IPS-11a (cell line): ENCODE results near the gene DEFB131A.
"Not testable (repeated sequence)": the region's sequence is repeated elsewhere in the genome, so short reads cannot be mapped to it uniquely, and the experiment has no call there.

ENCODE experiments used
- H3K4me3 ChIP-seq: one replicate; pipeline ENCODE4 v1.5.1; 2013; ENCODE audit warnings: low read depth, low read length, control low read depth

The DEFB131A gene

GRCh38 chr4:9444114-9444513 is at the start of gene DEFB131A:
Gene DEFB131A (plus strand): TSS chr4:9444414. CDS start chr4:9444534, 120 bp downstream.
- not testable (repeated sequence) for H3K4me3 ChIP-seq

DNA sequence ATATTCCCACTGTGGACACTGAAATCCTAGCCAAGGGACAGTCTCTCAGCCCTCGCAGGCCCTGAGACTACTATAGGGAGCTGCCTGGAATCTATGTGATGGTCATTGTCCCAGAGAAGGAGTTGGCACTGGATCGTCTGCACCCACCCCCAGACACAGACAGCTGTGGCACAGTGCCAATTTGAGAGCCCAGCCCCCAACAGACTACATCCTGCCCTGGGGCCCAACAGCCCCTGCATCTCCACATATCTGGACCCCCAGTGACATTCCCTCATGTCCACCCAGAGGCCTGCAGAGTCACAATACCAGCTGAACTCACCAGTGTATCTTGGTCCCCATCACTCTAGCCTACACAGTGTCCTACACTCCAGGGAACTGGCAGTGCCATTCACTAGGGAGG is 38.4 kb upstream of the DEFB131A start:
- not testable (repeated sequence) for H3K4me3 ChIP-seq

DNA sequence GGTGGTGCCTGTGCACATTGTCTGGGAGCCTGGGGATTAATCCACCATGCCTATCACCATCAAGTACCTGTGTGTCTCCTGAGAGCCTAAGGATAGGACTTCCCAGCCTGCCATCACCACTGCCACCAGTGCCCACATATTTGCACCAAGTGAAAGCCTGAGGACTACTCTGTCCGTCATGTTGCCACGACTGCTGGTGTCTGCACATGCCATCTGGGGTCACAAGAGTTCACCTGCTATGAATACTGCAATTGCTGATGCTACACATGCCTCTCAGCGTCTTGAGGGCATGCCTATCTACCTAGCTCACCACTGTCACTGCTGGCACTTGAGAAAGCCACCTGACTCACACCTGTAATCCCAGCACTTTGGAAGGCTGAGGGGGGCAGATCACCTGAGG is 37.7 kb upstream of the DEFB131A start:
- not testable (repeated sequence) for H3K4me3 ChIP-seq

DNA sequence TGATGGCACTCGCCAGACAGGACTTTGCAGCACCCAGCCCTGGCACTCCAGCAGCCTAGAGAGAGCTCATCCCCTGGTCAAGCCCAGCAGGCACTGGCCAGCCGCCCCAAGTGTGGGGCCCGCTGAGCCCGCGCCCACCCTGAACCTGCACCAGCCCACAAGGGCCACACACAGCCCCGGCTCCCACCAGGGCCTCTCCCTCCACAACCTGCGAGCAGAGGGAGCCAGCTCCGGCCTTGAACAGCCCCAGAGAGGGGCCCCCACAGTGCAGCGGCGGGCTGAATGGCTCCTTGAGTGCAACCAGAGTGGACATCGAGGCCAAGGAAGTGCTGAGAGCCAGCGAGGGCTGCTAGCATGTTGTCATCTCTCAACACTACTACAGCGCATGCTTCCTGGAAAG is 34.4 kb upstream of the DEFB131A start:
- no peak overlapping the region for H3K4me3 ChIP-seq

- not testable (repeated sequence) for H3K4me3 ChIP-seq
These were observed 22.2 kb upstream of the DEFB131A start for GRCh38 chr4:9421884-9422455.

DNA sequence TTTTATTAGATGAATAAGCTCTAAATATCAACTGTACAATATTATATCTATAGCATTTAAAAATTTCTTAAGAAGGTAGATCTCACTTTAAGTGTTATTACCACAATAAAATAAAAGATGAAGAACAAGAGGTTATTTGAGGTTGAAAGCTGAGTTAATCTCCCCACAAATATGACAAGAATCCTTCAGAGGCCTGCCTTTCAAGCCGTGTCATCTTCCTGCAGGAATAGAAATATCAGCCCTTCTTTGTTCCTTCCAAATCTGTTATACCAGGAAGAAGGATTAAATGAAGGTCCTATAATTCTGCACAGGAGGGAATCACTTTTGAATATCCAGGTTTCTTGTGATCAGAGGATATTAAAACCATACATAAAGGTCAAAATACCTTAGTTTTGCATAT is 18.3 kb upstream of the DEFB131A start:
- not testable (repeated sequence) for H3K4me3 ChIP-seq

DNA sequence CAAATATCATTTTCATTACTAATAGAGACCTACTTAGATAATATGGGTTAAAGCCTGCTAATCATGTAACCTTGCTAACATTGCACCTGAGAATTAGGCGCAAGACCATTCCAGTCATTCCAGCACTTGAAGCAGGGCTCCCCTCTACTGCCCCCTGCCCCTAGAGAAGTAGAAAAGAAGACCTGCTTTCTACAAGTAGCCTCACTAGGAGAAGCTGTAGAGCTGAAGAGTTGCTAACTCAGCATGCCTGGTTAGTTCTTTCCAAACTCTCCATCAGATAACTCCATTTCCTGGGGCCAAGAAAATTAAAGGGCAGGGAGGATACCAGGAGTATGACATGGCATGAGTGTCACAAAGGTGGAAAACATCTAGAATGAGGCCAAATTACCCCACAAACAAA is 14.2 kb upstream of the DEFB131A start:
- not testable (repeated sequence) for H3K4me3 ChIP-seq

DNA sequence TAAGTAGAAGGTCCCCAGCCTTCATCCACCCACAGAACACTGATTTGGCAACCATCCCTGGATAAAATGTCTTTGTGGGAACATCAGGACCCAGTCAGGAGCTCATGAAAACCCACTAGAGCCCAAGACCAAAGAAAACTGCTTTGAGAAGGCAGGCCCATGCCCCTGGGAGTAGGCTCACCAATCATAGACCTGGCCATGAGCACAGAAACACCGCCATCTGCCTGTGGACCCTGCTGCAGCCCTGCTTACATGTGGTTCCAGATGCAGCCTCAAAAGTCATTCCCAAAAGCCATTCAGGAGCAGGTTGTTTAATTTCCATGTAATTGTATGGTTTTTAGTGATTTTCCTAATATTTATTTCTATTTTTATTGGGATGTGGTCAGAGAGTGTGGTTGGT is 10.9 kb upstream of the DEFB131A start:
- not testable (repeated sequence) for H3K4me3 ChIP-seq

DNA sequence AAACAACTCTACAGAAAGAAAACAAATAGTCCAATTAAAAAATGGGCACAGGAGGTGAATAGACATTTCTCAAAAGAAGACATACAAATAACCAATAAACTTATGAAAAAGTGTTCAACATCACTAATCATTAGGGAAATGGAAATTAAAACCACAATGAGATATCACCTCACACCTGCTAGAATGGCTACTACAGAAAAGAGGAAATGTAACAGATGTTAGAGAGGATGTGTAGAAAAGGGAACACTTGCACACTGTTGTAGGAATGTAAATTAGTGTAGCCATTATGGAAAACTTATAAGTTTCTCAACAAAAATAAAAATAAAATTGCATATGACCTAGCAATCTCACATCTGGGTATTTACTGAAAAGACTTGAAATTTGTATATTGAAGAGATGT is 7.5 kb upstream of the DEFB131A start:
- not testable (repeated sequence) for H3K4me3 ChIP-seq

DNA sequence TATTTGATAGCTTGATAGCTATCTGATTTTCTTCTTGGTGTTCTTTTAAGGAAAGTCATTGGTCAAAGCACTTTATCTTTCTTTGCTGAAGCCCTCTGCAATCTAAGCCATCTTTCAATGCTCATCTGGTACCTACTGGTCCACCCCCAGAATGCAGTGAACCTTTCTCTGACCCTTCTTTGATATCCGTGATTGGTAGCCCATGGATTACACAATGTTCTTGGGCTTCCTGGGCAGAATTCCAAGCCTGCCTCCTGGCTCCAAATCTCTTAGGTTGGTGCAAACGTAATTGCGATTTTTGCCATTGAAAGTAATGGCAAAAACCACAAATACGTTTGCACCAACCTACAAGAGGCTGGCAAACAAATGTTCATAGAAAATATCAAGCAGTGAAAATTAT is 1.9 kb upstream of the DEFB131A start:
- not testable (repeated sequence) for H3K4me3 ChIP-seq

GRCh38 chr4:9444681-9445080 is 467 bp downstream of the DEFB131A start:
- not testable (repeated sequence) for H3K4me3 ChIP-seq

DNA sequence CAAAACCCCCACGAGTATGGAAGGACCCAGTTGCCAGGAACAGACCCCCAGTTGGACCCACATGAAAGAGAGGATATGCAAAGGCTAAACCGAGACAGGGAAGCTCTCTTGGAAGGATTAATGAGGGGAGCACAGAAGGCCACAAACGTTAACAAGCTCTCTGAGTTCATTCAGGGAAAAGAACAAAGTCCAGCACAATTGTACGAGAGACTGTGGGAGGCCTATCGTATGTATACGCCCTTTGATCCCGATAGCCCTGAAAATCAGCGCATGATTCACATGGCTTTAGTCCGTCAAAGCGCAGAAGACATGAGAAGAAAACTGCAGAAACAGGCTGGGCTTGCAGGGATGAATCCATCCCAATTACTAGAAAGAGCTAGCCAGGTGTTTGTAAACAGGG is 8.0 kb downstream of the DEFB131A start:
- H3K4me3 ChIP-seq = not testable (repeated sequence)

DNA sequence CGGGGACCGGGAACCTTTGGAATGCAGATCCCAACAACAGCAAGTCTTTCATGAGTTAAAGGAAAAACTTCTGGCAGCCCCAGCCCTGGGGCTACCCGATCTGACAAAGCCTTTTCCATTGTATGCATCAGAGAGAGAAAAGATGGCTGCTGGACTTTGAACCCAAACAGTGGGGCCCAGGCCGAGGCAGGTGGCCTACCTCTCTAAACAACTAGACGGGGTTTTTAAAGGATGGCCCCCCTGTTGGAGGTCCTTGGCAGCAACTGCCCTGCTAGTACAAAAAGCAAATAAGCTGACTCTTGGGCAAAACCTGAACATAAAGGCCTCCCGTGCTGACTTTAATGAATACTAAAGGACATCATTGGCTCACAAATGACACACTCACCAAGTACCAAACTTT is 10.1 kb downstream of the DEFB131A start:
- not testable (repeated sequence) for H3K4me3 ChIP-seq

DNA sequence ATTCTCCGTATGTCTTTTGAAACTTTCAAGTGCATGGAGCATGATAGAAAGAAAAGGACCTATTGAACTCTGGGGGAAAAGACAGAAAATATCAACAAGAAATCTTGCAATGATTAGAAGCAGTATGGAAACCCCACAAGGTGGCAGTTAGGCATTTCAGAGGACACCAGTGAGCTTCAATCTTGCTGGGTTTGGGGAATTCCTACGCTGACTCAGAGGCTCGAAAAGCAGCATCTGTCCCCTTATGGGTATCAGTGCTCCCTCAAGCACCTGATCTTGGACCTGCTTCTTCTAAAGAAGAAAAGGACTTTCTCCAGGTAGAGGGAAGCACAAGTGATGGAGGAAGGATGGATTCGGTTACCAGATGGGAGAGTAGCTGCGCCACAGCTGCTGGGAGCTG is 10.8 kb downstream of the DEFB131A start:
- not testable (repeated sequence) for H3K4me3 ChIP-seq

DNA sequence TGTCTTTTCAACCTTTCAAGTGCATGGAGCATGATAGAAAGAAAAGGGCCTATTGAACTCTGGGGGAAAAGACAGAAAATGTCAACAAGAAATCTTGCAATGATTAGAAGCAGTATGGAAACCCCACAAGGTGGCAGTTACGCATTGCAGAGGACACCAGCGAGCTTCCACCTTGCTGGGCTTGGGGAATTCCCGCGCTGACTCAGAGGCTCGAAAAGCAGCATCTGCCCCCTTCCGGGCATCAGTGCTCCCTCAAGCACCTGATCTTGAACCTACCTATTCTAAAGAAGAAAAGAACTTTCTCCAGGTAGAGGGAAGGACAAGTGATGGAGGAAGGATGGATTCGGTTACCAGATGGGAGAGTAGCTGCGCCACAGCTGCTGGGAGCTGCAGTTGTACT is 35.3 kb downstream of the DEFB131A start:
- H3K4me3 ChIP-seq = not testable (repeated sequence)

DNA sequence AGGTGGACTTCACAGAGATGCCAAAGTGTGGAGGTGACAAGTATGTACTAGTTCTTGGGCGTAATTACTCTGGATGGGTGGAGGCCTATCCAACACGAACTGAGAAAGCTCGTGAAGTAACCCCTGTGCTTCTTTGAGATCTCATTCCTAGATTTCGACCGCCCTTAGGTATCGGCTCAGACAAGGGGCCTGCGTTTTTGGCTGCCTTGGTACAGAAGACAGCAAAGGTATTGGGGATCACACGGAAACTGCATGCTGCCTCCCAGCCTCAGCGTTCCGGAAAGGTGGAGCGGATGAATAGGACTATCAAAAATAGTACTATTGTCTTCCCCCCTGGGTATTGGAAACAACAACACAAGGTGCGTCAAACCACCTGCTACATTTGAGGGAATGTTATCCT is 35.9 kb downstream of the DEFB131A start:
- not testable (repeated sequence) for H3K4me3 ChIP-seq

DNA sequence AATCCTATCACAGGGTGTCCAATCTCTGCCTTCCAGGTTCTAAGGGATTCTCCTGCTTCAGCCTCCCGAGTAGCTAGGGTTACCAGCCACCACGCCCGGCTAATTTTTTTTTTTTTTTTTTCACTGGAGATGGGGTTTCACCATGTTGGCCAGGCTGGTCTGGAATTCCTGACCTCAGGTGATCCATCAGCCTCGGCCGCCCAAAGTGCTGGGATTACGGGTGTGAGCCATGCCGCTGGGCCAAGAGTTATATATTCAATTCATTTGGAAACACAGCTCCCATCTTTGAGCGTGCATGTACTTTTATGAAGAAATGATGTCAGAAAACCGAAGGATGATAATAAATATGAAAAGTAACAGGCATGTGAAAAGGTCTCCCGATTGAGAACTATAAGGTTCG is 38.7 kb downstream of the DEFB131A start:
- not testable (repeated sequence) for H3K4me3 ChIP-seq

DNA sequence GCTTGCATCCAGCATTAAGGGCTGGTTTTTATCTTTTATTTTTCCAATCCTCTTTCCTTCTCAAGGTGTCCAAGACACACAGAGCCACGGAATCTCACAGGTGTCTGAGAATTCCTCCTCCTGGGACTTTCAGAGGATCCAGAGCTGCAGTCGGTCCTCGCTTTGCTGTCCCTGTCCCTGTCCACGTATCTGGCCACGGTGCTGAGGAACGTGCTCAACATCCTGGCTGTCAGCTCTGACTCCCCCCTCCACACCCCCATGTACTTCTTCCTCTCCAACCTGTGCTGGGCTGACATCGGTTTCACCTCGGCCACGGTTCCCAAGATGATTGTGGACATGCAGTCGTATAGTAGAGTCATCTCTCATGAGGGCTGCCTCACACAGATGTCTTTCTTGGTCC is 39.5 kb downstream of the DEFB131A start:
- not testable (repeated sequence) for H3K4me3 ChIP-seq

DNA sequence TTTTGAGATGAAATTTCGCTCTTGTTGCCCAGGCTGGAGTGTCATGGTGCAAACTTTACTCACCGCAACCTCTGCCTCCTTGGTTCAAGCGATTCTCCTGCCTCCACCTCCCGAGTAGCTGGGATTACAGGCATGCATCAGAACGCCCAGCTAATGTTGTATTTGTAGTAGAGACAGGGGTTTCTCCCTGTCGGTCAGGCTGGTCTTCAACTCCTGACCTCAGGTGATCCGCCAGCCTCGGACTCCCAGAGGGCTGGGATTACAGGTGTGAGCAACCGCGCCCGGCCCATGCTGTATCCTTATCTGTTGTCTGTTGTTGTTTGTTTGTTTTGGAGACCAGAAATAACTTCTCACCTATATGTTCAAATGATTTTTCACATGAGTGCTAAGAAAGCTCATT is 42.7 kb downstream of the DEFB131A start:
- H3K4me3 ChIP-seq = not testable (repeated sequence)

- not testable (repeated sequence) for H3K4me3 ChIP-seq
These were observed 44.6 kb downstream of the DEFB131A start for GRCh38 chr4:9488796-9489195.

- not testable (repeated sequence) for H3K4me3 ChIP-seq
These were observed 46.3 kb downstream of the DEFB131A start for GRCh38 chr4:9490496-9490895.

- not testable (repeated sequence) for H3K4me3 ChIP-seq
These were observed 46.8 kb downstream of the DEFB131A start for GRCh38 chr4:9490986-9491385.

DNA sequence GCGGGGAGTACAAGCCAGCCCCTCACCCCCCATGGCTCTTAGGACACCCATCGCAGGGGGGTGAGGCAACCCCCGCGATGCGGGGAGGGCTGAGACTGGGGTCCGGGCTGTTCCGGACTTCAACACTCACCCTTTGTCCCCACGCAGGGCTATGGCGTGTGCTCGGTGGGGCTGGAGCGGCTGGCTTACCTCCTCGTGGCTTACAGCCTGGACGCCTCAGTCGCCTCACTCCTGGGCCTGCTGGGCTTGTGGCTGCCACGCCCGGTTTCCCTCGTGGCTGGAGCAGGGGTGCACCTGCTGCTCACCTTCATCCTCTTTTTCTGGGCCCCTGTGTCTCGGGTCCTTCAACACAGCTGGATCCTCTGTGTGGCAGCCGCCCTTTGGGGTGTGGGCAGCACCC is 49.4 kb downstream of the DEFB131A start:
- H3K4me3 ChIP-seq = not testable (repeated sequence)
